NCI-H1105 (cell line): ENCODE data around the gene DBH.

ENCODE experiments used
- DNase-seq: peaks from one replicate; lab custom pipeline; 2025; lab: John Stamatoyannopoulos, UW

DBH gene

GRCh38 chr9:133684121-133684935, 48.2 kb downstream of the DBH start:
- DNase-seq = no peak

GRCh38 chr9:133684936-133685361, 48.8 kb downstream of the DBH start:
- DNase-seq = no peak

- DNase-seq = no peak
These were observed 49.8 kb downstream of the DBH start for GRCh38 chr9:133685653-133686609.

- DNase-seq = no peak
These were observed 50.7 kb downstream of the DBH start for GRCh38 chr9:133686642-133687575.

- no peak for DNase-seq
These were observed 51.9 kb downstream of the DBH start for GRCh38 chr9:133687856-133688761.

GRCh38 chr9:133689151-133689763, 53.1 kb downstream of the DBH start:
- DNase-seq = no peak

- DNase-seq = no peak
These were observed 54.0 kb downstream of the DBH start for GRCh38 chr9:133690081-133690561.

- no peak for DNase-seq
These were observed 55.0 kb downstream of the DBH start for GRCh38 chr9:133691191-133691590.

- DNase-seq = no peak
These were observed 55.6 kb downstream of the DBH start for GRCh38 chr9:133691626-133692363.

GRCh38 chr9:133692364-133692985, 56.3 kb downstream of the DBH start:
- DNase-seq = no peak

GRCh38 chr9:133693116-133693515, 57.0 kb downstream of the DBH start:
- no peak for DNase-seq

GRCh38 chr9:133693703-133694529, 57.8 kb downstream of the DBH start:
- no peak for DNase-seq

GRCh38 chr9:133694686-133695085, 58.5 kb downstream of the DBH start:
- DNase-seq = no peak

GRCh38 chr9:133696071-133696472, 59.9 kb downstream of the DBH start:
- DNase-seq = no peak

GRCh38 chr9:133699546-133699945, 63.4 kb downstream of the DBH start:
- no peak for DNase-seq

GRCh38 chr9:133700819-133701320, 64.7 kb downstream of the DBH start:
- no peak for DNase-seq

- no peak for DNase-seq
These were observed 65.3 kb downstream of the DBH start for GRCh38 chr9:133701321-133701980.
